Stomach (tissue), 4 donors: ENCODE results near the gene THSD4.

Source experiments
- POLR2A ChIP-seq, 4 donors: fragments of 450-650 bp; IDR thresholded peaks; one replicate each; pipeline ENCODE4 v1.6.1; 2016; ENCODE audit warnings: antibody characterized with exemption in 4 of 4, control low read depth in 2 of 4, mild to moderate bottlenecking in 1 of 4, moderate library complexity in 1 of 4
- TF ChIP-seq, protein P1 (sequence below), 7 experiments: fragments of 450-650 bp in 4 of 7; fragments of 200-600 bp in 3 of 7; sonication (generic) in 3 of 7; IDR thresholded peaks; one replicate each; pipeline ENCODE4 v1.5.1; 2016 to 2019; ENCODE audit warnings: antibody characterized with exemption in 7 of 7, control low read depth in 2 of 7, mild to moderate bottlenecking in 1 of 7

DNA sequence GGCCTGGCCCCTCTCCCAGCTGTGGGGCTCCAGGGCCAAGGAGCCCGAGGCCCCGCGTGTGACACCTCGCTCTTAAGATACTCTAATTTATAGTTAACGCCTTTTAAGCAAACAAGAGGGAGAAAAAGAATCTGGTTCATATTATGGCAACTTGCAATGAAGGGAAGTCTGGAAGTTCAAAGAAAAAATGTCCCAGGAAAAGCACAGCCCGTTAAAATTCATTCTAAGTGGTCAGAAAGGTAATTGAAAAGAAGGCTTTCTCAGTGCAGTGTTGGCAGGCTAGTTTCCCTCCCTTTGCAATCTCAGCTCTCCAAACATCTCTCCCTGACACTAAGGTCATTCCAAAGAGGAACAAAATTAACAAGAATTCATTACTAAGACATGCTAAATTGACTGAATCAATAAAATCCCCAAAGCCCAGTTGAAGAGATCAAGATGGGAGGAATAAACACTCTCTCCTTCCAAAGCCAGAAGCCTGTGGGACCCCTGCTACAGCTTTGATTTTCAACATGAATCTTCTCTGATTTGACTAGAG is 339.3 kb downstream of the THSD4 start:
- TF ChIP-seq, protein P1, sequence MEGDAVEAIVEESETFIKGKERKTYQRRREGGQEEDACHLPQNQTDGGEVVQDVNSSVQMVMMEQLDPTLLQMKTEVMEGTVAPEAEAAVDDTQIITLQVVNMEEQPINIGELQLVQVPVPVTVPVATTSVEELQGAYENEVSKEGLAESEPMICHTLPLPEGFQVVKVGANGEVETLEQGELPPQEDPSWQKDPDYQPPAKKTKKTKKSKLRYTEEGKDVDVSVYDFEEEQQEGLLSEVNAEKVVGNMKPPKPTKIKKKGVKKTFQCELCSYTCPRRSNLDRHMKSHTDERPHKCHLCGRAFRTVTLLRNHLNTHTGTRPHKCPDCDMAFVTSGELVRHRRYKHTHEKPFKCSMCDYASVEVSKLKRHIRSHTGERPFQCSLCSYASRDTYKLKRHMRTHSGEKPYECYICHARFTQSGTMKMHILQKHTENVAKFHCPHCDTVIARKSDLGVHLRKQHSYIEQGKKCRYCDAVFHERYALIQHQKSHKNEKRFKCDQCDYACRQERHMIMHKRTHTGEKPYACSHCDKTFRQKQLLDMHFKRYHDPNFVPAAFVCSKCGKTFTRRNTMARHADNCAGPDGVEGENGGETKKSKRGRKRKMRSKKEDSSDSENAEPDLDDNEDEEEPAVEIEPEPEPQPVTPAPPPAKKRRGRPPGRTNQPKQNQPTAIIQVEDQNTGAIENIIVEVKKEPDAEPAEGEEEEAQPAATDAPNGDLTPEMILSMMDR (IDR thresholded peaks at IDR 0.05): no peak
- no peak for TF ChIP-seq POLR2A (IDR thresholded peaks at IDR 0.05)
